ENCODE measurements around the gene ZNF205. TPM values are rescaled to one million over a fixed set of nuclear protein-coding genes. Genes with fewer than 3 reads are reported as not detected.

Gene ZNF205
- total and polyA plus RNA-seq, 2 of the 13 experiments (the other 11 are each of a cell fraction or from before 2014, with no cell fraction given) = 5.8 to 10.2 TPM

- no peak for TF ChIP-seq ZNF709 (CRISPR knock-in tag; IDR thresholded peaks at IDR 0.05)
- no peak for TF ChIP-seq ZSCAN12 (CRISPR knock-in tag; IDR thresholded peaks at IDR 0.05)
- TF ChIP-seq ZNF580 (CRISPR knock-in tag; IDR thresholded peaks at IDR 0.05; ENCODE audit: borderline replicate concordance, low read depth) = peak; percentile 43; the same call in 1 of the 2 replicates
- TF ChIP-seq ZNF12 (CRISPR knock-in tag; IDR thresholded peaks at IDR 0.05) = peak; percentile 54; the same call in 1 of the 2 replicates
- TF ChIP-seq KLF15 (CRISPR knock-in tag; IDR thresholded peaks at IDR 0.05; ENCODE audit: borderline replicate concordance) = no peak
- peak; percentile 94 for TF ChIP-seq CAMTA2 (CRISPR knock-in tag; IDR thresholded peaks at IDR 0.05; ENCODE audit: borderline replicate concordance)
- TF ChIP-seq CREB1 (IDR thresholded peaks at IDR 0.05) = no peak
- 0 out of 2 replicates have a peak, but pooled peaks have one; percentile 2 for TF ChIP-seq CREB1 (CRISPR knock-in tag; IDR thresholded peaks at IDR 0.05)
- 0 out of 2 replicates have a peak, but pooled peaks have one; percentile 36 for TF ChIP-seq ZNF205 (CRISPR knock-in tag; IDR thresholded peaks at IDR 0.05)
- TF ChIP-seq ZNF24 (IDR thresholded peaks at IDR 0.05) = peak; percentile 98
- TF ChIP-seq ATF7 (IDR thresholded peaks at IDR 0.05) = no peak
- TF ChIP-seq ATF7 (CRISPR knock-in tag; IDR thresholded peaks at IDR 0.05) = no peak
- peak; percentile 79 for TF ChIP-seq ZNF263 (CRISPR knock-in tag; IDR thresholded peaks at IDR 0.05)
- TF ChIP-seq ZNF839 (CRISPR knock-in tag; IDR thresholded peaks at IDR 0.05; ENCODE audit: borderline replicate concordance) = no peak
- 0 out of 2 replicates have a peak, but pooled peaks have one; percentile 23 for TF ChIP-seq ZNF670 (CRISPR knock-in tag; IDR thresholded peaks at IDR 0.05; ENCODE audit: borderline replicate concordance)
- TF ChIP-seq ZNF883 (CRISPR knock-in tag; IDR thresholded peaks at IDR 0.05; ENCODE audit: not compliant biosample characterization) = peak; percentile 75
- TF ChIP-seq ZNF335 (CRISPR knock-in tag; IDR thresholded peaks at IDR 0.05) = no peak
- peak; percentile 28; the same call in 1 of the 2 replicates for TF ChIP-seq ZNF431 (CRISPR knock-in tag; IDR thresholded peaks at IDR 0.05; ENCODE audit: borderline replicate concordance, low read depth)
- TF ChIP-seq PPARG (CRISPR knock-in tag; conservative IDR thresholded peaks at IDR 0.05) = 0 out of 2 replicates have a peak, but pooled peaks have one; percentile 20
- TF ChIP-seq ZNF407 (CRISPR knock-in tag; IDR thresholded peaks at IDR 0.05; ENCODE audit: not compliant biosample characterization) = peak; percentile 21
Observed at GRCh38 chr16:3157229-3158025, 45.0 kb downstream of the ZNF205 start (continued).

All from HepG2 (cell line).